Right renal cortex interstitium (tissue), 3 donors: Measurements from ENCODE around the gene CTAG1B. TPM values are rescaled to one million over a fixed set of nuclear protein-coding genes. Genes with fewer than 3 reads are reported as not detected.
"Not testable (repeated sequence)": the region's sequence is repeated elsewhere in the genome, so short reads cannot be mapped to it uniquely, and the experiment has no call there.

Experiments
- DNase-seq, 3 donors: peaks; one replicate each; pipeline ENCODE4 v3.0.0-alpha.2; 2013; ENCODE audit warnings: low read depth in 3 of 3, low spot score in 2 of 3
- polyA plus RNA-seq, 3 donors: library from polyadenylated mRNA; unstranded; fragments of 120-200 nt; gene quantifications; one replicate each; pipeline ENCODE4 v1.2.1, GENCODE V29; 2013; ENCODE audit not compliant: insufficient read length in 3 of 3

The CTAG1B gene
- polyA plus RNA-seq, 3 donors, result not detected

DNA sequence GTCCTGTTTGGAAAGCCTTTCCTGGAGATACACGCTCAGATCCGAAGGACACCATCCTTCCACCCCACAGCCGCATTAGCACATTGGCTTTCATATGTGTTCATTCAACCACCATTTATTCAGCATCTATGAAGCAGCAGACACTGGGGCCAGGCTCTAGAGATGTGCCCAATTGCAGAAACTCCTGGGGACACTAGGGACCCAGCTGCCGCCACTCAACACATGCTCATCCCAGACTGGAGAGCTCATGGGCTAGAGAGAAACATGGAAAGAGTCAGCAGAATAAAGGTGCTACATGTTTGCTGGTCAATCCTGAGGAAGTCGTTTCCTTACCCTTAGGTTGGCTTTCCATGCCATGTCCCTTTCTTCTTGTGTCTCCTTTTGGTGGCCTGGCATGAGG lies 26.6 kb downstream of the CTAG1B start:
- DNase-seq, result no peak

DNA sequence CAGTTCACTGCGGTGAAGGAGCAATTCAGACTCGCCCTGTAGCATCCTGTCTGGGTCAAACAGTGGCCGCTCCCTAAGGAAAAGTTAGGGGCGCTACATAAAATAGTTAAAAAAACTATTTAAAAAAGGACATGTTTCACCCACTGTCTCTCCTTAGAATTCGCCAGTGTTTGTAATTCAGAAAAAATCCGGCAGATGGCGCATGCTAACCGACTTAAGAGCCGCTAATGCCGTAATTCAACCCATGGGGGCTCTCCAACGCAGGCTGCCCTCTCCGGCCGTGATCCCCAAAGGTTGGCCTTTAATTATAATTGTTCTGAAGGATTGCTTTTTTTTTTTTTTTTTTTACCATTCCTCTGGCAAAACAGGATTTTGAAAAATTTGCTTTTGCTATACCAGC lies 28.7 kb downstream of the CTAG1B start:
- DNase-seq, result not testable (repeated sequence)

DNA sequence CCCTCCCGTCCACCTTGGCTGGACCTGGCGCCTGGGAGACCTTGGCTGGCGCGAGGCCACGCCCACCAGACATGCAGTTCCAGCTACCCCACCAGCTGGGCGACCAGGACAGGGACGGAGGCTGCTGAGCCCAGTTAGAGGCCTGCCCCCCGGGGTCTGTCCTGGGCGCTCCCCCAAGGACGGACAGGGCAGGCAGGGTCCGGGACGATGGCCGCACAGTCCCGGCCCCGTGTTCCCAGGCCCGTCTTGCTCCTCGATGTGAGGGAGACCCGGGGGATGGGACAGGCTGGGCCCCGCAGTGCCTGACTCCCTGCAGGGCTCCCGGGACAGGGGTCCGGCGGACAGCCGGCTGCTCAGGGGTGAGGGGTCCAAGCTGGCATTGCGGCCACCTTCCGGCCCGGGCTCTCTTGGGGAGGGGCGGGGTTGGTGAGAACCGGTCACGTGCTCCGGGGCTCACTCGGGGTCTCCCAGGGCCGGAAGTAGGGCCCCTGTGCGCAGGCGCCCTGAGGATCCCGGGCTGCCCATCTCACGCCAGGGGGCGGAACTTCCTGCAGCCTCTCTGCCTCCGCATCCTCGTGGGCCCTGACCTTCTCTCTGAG lies 34.4 kb downstream of the CTAG1B start, which contains the start of gene CTAG1A:
Gene CTAG1A, plus strand, starts transcription at position 549 of the 599 bp plus-strand sequence. CDS start 74 bp downstream, outside the sequence.
- not testable (repeated sequence) for DNase-seq

DNA sequence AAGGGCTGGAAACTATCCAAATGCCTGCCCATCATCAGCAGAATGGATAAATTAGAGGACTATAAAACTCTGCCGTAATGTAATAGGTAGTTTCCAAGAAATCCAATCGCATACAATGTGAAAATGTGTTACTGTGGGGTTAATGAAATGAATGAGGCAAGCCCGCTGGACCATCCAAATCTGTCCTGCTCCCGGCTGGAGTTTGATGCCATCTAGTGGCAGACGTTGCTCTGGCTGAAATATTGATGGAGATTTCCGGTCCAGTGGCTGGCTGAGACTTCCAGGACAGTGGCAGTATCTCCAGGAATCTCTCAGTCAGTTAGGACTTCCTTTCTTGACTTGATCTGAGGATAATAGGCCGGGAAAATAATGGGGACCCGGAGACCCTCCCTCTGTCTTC lies 36.1 kb downstream of the CTAG1B start:
- DNase-seq, result not testable (repeated sequence)

DNA sequence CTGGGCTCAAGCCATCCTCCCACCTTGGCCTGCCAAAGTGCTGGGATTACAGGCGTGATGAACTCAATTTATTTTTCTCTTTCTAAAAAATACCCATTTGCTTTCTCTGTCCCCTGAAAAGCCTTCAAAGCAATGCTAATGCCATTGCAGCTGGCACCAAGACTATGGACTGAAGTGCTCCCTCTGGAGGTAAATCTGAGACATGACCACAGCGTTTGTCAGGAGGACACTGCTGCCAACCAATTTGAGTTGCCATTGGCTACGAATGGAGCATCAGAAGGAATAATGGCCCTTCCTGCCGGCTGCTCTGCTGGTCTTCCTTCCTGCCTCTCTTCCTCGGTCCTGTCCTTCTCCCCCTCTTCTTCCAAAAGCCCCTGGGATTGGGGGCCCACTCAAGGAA lies 44.0 kb downstream of the CTAG1B start:
- not testable (repeated sequence) for DNase-seq

DNA sequence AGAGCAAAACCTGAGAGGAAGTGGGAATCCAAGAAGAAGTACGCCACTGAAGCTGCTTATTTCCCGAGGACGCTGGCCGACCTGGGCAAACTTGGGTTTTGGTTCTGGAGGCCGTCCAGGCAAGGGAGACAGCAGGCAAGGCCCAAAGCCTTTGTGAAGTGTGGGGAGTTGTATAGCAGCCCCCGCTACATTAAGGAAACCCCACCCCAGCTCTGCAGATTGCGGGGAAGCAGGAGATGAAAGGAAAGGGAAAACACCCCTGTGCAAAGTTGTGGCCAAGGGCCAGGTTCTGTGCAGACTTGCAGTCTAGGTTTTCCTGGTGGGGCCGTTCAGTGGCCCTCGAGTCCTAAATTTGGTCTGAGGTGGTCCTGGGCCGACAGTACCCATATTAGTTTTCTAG lies 46.0 kb downstream of the CTAG1B start:
- DNase-seq, result not testable (repeated sequence)

DNA sequence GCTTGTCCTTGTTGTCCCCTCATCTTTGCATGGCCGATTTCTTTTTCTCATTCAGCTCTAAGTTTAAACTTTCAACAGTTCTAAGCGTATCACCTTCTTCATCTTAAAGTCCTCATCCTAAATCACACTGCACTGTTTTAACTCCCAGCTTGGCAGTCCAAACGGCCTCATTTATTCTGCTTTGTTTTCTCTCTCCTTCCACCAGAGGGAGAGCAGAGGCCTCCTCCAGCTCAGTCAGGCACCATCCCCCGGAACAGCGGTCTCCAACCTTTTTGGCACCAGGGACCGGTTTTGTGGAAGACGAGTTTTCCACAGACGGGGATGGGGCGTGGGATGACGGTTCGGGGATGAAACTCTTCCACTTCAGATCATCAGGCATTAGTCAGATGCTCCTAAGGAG lies 48.7 kb downstream of the CTAG1B start:
- not testable (repeated sequence) for DNase-seq

Other genes with a start within 250 kb of the CTAG1B start
- 100 to 1,000 TPM; 393 to 423 (median 399) TPM for gene FLNA, start 244.6 kb downstream of the CTAG1B start, polyA plus RNA-seq
- 10 to 100 TPM; 64.7 to 67.6 (median 66.3) TPM for gene EMD, start 240.0 kb downstream of the CTAG1B start, polyA plus RNA-seq
- 1,000 to 10,000 TPM; 2,793 to 3,161 (median 3,142) TPM for gene RPL10, start 220.9 kb downstream of the CTAG1B start, polyA plus RNA-seq
- gene DNASE1L1, start 210.0 kb downstream of the CTAG1B start, polyA plus RNA-seq, result 10 to 100 TPM; 11.3 to 14.0 (median 11.4) TPM
- 10 to 100 TPM; 26.1 to 30.1 (median 28.7) TPM for gene TAFAZZIN, start 207.7 kb downstream of the CTAG1B start, polyA plus RNA-seq
- 100 to 1,000 TPM; 136 to 162 (median 151) TPM for gene ATP6AP1, start 190.6 kb downstream of the CTAG1B start, polyA plus RNA-seq
- 100 to 1,000 TPM; 106 to 109 (median 107) TPM for gene GDI1, start 182.1 kb downstream of the CTAG1B start, polyA plus RNA-seq
- 10 to 100 TPM; 51.3 to 58.1 (median 55.9) TPM for gene FAM50A, start 175.1 kb downstream of the CTAG1B start, polyA plus RNA-seq
- 10 to 100 TPM; 33.5 to 40.7 (median 38.1) TPM for gene PLXNA3, start 161.0 kb downstream of the CTAG1B start, polyA plus RNA-seq
- 10 to 100 TPM in 2 of 3 donors, 1 to 10 TPM in 1; 9.7 to 12.0 (median 10.8) TPM for gene LAGE3, start 140.0 kb downstream of the CTAG1B start, polyA plus RNA-seq
- 10 to 100 TPM; 25.6 to 29.3 (median 28.1) TPM for gene UBL4A, start 132.7 kb downstream of the CTAG1B start, polyA plus RNA-seq
- gene SLC10A3, start 128.7 kb downstream of the CTAG1B start, polyA plus RNA-seq, result 10 to 100 TPM; 15.9 to 18.3 (median 15.9) TPM
- 10 to 100 TPM; 24.3 to 29.3 (median 28.0) TPM for gene FAM3A, start 103.0 kb downstream of the CTAG1B start, polyA plus RNA-seq
- 10 to 100 TPM; 37.7 to 40.9 (median 39.4) TPM for gene G6PD, start 72.4 kb downstream of the CTAG1B start, polyA plus RNA-seq
- gene IKBKG, start 71.7 kb downstream of the CTAG1B start, polyA plus RNA-seq, result 10 to 100 TPM; 11.1 to 17.9 (median 15.4) TPM
- not detected for gene CTAG1A, start 34.1 kb downstream of the CTAG1B start, polyA plus RNA-seq
- not detected for gene CTAG2, start 34.3 kb upstream of the CTAG1B start, polyA plus RNA-seq
- gene GAB3, start 131.8 kb upstream of the CTAG1B start, polyA plus RNA-seq, result 1 to 10 TPM; 1.9 to 2.0 (median 1.9) TPM
- 10 to 100 TPM; 55.2 to 63.5 (median 58.3) TPM for gene DKC1, start 143.6 kb upstream of the CTAG1B start, polyA plus RNA-seq
- 10 to 100 TPM; 33.2 to 40.1 (median 35.6) TPM for gene MPP1, start 186.2 kb upstream of the CTAG1B start, polyA plus RNA-seq
- gene SMIM9, start 215.4 kb upstream of the CTAG1B start, polyA plus RNA-seq, result not detected